ENCODE results near the gene GPX4. TPM values are rescaled to one million over a fixed set of nuclear protein-coding genes. Genes with fewer than 3 reads are reported as not detected.
"Not testable (repeated sequence)": the region's sequence is repeated elsewhere in the genome, so short reads cannot be mapped to it uniquely, and the experiment has no call there.

Gene GPX4
- total RNA-seq, 1 donor from 2014 or later = 591 TPM

DNA sequence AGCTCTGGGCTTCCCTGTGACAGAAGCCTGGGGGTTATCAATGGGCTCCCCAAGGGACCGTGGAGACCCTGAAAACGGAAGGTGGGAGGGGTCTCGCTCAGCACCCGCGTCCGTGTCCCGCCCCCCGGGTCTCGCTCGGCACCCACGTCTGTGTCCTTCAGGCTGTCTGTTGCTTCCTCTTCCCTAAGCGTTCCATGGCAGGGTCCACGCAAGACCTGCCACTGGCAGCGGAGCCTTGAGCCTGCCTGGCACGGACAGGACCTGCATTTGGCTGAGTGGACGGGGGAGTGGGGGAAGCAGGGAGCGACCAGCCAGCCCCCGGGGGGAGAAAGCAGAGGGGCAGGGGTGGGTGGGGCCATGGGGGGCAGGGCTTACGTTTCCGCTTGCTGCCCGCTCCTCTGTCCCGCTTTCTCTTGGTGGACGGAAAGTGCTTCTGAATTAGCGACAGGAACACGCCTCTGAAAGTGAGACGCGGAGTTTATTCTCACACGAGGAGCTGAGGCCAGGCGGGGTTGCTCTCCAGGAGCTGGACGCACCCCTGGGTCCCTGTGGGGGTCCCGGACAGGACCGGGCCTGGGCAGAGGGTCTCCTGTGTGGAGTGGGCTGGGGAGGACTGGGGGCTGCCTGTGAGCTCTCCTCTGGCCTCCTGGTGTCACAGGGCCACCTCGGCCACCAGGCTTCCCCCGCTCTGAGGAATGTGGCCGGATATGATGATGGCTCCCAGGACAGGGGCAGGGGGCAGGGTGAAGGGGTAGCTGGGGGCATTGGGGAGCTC, 12.0 kb downstream of the GPX4 start:
- no peak for DNase-seq

DNA sequence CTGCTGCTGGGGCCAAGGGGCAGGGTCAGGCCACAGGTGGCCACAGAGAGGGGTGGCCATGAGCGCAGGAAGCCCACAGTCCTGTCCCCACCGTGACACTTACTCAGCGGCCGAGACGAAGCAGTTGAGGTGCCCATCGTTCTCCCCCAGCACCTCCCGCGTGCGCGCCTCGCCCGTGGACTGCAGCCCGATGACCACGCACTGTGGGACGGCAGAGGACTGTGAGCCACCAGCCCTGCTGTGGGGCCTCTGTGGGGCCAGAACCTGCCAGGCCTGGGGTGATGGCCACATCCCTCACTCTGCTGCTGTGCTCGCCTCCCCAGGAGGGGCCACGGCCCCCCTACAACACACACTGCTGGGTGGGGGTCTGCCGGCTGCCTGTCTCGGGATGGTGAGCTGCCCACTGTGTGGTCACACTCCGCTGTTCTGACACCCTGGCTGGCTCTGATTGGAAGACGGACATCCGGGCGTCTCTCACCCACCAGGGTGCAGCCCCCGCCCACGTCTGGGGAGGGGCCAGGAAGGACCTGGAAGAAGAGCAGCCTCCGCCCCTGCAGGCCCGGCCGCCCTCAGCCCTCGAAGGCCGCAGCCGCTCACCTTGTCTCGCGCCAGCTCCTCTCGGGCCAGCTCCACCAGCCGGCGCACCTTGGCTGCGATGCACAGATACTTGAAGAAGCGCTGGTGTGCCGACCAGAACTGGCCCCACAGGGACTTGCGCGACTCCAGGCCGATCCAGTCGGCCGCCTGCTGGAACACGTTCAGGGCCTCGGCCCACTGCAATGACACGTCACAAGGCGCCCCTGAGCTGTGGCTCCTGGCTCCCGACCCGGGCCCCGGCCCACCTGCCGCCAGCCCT, 13.2 kb downstream of the GPX4 start:
- no peak for DNase-seq

DNA sequence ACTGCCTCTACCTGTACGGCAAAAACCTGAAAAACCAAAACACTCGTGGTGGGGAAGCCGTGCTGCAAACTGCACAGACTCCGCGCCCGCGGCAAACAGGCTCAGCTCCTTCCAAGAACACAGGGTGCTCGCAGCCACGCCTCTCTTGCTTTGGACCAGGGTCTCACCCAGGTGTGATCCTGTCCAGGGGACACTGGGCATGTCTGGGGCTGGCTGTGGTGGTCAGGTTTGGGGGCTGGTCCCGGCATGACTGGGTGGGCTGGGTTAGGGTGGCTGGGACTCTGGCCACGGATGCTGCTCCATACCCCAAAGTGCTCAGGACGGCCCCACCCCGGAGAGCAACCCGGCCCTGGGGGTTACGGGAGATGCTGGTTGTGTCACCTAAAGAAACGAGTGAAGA, 13.9 kb downstream of the GPX4 start:
- DNase-seq = no peak

DNA sequence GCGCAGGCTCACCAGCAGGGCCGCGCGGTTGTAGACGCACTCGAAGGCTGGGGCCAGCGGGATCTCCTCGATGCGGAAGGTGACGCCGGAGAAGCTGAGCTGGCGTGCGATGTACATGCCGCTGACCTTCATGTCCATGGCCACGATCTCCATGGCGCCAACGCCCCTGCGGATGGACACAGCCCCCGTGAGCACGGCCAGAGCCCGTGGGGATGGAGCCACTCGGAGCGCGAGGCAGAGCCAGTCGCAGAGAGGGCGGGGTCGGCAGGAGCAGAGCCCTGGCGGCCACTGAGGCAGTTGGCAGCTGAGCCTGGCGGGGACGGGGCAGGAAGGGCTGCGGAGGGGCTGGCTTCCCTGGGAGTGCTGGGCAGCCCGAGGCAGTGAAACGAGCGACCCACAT, 15.2 kb downstream of the GPX4 start:
- no peak for DNase-seq

DNA sequence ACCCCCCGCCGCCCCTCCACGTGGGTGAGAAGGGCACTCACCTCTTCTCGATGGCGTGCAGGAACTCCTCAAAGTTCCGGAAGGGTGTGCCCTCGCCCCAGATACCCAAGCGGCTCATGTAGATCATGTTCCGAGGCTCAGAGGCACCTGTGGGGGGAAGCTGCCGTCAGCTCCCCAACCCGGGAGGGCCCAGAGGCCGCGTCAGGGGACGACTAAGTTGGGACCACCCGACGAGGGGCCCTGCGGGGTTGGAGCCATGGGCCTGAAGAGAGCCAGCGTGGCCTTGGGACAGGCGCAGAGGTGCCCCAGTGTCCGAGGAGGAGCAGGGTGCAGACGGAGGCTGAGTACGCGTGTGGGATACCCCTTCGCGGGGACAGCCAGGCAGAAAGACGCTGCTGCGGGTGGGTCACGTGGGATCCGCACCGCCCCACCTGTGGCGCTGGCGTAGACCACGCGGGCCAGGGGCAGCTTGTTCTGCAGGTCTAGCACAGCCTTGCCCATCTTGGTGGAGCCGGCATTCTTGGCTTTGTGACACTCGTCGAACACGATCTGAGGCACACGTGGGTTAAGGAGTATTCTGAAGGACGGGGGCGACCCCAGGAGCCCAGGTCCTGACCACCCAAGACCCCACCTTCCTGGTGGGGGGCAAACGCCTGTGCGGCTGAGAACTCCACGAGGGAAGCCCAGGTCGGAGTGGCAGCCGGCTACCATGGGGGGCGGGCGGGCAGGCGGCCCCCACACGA, 15.9 kb downstream of the GPX4 start:
- DNase-seq = no peak

DNA sequence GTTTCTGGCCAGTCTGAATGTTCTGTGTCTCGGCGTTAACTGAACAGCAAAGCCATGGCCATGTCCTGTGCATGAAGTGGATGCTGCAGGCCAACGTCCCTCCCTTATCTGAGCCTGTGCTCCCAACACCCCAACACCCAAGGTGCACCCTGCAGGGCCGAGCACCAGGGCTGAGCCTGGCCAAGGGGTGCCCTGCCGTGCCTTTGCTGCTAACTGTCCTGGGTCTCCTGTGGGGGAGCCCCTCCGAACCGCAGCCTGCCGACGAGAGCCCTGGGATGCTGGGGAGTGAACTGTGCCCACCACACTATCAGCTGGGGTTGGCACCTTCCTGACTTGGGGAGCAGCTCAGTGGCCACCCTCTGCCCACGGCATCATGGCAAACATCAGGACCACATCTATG, 17.6 kb downstream of the GPX4 start:
- no peak for DNase-seq

DNA sequence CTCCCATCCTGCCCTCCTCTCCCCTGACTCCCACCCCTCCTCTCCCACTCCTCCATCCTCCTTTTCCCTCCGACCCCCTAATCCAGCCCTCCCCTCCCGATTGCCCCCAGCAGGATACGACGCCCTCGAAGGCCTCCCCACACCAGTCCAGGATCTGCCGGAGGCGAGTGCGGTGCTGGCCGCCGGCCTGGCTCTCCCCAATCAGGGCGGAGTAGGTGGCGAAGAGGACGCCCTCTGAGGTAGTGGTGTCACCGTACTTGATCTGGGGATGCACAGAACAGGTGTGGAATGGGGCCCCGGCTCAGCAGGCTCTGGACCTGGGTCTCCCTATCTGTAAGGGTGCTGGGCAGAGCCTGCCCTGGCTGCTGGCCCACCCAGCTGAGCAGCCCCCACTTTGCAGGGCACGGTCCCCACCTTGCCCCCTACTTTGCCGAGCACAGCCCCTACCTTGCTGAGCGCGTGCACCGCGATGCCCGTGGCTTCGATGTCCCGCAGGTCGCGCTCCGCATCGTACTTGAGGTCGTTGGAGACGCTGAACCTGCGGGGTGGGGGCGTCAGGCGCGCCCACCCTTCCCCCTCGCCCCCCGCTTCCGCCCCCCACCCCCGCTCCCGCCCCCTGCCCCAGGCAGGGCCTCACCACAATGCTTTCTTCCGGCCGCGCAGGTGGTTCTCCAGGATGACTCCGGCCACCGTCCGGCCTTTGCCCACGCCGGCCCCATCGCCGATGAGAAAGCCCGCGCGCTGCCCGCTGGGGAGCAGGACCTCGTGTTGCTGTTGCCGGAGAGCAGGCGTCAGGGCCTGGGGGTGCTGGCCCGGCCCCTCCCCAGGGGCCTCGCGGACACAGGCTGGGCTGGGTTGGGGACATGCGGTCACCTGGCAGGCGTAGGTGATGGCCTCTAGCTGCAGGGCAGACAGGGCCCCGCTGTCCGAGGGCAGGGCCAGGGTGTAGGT, 18.5 kb downstream of the GPX4 start:
- DNase-seq = no peak

DNA sequence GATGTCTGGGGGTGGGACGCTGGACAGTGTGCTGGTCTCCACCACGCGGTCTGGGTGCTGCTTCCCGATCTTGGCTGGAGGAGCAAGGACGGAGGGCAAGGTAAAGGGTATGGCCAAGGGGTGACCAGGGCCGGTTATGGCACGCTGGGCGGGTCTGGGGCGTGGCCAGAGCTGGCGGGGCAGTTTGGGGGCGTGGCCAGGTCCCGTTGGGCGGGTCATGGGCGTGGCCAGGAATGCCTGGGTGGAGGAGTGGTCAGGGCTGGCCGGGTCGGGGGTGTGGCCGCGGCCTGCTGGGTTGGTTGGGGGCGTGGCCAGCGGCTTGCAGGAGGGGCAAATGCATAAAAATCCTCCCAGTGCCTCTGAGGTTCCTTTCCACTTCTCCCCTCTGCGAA, 19.2 kb downstream of the GPX4 start:
- peak; percentile 90 for DNase-seq

DNA sequence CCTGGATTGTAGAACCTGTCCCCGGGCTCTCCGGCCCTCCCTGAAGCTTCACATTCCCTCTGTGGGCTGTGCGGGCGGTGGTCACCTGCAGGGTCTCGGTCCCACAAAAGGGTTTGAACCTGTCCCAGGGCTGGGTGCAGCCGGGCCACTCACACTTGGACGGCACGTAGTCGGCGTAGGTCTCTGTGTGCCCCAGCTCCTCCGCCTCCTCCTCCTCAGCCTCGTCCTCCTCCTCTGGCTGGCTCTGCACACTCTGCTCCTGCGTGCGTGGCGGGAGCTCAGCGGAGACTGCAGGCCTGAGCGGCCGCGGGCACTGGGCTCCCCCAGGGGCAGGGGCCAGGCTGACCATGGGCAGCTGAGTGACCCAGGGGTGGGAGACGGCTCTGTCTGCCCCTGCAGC, 19.6 kb downstream of the GPX4 start:
- DNase-seq = no peak

DNA sequence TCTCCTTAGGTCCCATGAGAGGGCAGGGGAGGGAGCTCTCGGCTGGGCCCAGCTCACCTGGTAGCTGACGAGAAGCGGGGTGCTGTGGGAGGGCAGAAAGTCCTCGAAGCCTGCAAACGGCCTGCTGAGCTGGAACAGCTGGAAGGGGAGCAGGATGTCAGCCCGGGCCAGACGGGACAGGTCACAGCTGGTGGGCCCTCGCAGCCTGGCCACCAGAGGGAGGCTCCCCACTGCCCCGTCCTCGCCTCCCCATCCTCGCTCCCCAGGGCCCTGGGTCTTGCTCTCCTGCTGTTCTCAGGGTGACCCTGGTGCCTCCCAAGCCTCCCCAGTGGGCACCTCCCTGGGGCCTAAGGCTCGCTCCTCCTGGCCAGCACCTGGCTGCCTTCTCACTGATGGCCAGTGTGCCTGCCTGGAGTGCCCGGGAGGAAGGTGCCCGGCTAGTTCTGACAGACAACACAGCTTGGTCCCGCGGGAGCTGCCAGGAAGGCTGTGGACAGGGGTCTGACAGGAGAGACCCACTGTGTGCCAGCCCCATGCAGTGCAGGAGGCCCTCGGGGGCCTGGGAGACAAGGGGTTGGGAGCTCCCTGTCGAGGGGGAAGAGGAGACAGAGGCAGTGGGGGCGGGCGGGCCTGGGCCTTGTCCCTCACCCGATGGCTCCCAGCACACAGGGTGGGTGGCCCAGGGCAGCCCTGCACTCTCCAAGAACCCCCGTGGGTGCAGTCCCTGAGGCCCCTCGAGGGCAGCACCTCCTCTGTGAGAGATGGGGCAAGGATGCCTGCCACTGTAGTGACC, 20.3 kb downstream of the GPX4 start:
- no peak for DNase-seq

DNA sequence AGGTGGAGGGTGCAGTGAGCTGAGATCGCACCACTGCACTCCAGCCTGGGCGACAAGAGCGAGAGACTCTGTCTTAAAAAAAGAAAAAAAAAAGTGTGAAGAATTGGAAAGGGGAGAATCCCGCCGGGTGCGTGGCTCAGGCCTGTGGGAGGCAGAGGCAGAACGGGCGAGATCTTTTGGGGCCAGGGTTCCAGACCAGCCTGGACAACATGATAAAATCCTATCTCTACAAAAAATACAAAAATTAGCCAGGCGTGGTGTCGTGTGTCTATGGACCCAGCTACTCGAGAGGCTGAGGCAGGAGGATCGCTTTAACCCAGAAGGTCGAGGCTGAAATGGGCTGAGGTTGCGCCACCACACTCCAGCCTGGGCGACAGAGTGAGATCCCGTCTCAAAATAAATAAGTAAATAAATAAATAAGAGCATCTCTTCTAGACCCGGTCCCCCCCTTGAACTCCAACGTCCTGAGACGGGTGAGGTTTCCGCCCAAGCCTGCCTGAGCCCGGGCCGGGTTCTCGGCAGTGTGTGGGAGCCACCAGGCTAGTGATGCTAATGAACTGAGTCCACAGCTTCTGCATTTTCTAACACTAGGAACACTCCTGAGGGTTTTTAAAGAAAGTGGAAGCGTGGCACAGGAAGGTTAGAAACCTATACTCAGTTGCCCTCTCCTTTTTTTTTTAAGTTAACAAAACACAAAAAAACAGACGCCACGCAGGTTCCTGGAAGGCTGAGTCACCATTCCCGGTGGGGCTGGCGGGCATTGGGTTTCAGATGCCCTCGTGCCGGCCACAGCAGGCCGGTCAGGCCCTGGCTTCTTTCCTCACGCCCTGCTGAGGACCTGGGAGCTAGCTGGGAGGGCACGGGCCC, 22.0 kb downstream of the GPX4 start:
- peak; percentile 83 for DNase-seq

DNA sequence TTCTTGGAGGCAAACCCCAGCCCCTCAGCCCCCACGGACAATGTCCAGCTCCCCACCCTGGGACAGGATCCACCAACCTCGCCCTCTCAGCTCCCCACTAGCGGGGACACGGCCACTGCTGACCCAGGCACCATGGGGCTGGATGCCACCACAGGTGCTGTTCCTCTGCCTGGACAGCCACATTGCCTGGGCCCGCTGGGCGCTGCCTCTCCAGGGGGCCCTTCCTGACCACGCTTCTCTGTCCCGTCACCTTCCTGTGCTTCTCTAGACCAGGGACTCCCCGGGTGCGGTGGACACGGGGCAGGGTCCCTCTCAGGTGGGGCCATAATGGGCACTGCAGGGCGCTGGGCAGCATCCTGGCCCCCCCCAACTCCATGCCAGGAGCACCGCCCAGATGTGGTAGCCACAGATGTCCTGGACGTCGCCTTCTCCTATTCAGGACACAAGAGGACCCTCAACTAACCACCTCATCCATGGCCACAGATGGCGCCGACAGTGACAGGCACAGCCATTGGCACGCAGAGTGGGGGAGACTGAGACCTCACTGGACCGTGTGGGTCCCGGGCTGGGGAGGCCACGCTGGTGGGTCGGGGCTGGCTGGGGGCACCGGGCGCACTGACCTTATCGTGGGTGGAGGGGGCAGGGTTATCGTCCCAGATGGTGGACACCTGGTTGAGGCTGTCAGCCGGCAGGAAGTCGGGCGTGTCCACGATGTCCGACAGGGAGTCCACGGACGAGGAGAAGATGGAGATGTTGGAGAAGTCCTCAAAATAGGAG, 23.4 kb downstream of the GPX4 start:
- no peak for DNase-seq

DNA sequence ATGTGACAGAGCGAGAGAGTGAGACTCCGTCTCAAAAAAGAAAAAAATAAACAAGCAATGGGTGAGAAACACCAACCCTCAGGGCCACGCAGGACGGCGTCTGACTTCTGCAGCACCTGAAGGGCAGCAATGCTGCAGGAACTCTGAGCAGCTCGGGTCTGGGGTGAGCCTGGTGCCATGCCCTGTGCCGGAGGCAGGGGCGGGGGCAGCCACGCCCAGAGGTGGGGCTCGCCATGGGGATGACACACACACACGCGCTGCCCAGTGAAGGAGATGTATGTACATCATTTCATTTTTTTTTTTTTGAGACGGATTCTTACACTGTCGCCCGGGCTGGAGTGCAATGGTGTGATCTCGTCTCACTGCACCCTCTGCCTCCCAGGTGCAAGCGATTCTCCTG, 24.3 kb downstream of the GPX4 start:
- no peak for DNase-seq

DNA sequence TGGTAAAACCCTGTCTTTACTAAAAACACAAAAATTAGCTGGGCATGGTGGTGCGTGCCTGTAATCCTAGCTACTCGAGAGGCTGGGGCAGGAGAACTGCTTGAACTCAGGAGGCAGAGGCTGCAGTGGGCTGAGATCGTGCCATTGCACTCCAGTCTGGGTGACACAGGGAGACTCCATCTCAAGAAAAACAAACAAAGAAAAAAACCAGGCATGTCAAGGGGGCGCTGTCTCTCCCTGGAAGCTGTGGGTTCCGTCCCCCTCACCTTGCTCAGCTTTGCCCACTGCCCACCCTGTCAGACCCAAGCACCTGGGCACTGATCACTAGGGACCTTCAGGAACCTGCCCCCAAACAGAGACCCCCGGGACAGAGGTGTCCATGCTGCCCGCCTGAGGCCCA, 25.3 kb downstream of the GPX4 start:
- DNase-seq = not testable (repeated sequence)

DNA sequence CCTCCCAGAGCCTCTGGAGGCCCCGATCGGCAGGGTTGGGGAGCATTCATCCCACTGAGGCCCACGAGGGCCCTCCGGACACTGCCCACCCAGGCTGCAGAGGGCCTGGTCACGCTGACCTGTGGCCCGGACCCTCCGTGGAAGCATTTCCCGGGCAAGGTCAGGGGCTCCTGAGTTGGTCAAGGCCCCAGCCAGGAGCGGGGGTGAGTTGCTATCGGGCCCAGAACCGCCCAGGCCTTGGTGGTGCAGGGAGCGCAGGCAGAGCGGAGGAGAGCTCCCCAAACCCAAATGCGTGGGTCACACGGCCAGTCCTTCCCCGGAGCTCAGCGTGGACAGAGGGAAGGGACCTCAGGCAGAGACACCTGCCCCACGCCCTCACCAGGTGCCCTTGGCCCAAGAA, 25.7 kb downstream of the GPX4 start:
- no peak for DNase-seq

DNA sequence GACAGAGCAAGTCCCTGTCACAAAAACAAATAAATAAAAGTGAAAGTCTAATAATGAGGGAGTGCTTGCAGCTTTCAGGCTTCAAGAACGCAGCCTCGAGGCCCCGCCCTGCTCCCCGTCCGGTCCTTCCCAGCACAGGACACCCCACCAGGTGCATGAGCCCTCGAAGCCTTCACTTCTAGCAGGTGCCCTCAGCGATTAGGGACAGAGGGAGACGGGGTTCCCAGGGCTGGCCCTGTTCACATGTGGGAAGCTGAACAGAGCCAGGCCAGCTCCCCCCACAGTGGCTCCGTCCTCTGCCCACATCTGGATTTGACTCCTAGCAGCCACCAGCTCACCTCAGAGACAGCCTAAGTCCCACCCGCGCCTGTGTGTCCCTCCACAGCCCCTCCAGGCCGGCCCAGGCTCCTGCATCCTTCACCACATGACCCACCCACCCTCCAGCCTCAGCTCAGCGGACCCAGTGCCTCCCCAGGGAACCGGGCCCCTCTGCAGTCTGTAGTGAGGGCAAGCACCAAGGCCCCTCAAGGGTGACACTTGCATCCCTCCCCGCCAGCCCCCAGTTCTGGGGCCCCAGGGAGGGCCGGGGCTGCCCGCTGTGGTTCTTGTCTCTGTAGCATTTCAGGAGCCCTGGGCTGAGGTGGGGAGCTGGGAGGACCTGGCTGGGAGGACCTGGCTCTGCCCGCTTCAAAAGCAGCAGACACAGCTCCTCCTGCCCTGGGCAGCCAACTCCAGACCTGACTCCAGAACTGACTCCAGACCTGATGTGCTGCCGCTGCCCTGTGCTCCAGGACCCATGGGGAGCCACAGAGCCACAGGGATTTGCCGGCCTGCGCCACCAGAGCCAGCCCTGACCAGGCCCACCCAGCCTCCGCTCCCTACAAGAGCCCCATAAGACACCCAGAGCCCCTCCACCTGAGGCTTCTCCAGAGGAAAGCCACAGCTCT, 27.2 kb downstream of the GPX4 start:
- DNase-seq = peak; percentile 40

DNA sequence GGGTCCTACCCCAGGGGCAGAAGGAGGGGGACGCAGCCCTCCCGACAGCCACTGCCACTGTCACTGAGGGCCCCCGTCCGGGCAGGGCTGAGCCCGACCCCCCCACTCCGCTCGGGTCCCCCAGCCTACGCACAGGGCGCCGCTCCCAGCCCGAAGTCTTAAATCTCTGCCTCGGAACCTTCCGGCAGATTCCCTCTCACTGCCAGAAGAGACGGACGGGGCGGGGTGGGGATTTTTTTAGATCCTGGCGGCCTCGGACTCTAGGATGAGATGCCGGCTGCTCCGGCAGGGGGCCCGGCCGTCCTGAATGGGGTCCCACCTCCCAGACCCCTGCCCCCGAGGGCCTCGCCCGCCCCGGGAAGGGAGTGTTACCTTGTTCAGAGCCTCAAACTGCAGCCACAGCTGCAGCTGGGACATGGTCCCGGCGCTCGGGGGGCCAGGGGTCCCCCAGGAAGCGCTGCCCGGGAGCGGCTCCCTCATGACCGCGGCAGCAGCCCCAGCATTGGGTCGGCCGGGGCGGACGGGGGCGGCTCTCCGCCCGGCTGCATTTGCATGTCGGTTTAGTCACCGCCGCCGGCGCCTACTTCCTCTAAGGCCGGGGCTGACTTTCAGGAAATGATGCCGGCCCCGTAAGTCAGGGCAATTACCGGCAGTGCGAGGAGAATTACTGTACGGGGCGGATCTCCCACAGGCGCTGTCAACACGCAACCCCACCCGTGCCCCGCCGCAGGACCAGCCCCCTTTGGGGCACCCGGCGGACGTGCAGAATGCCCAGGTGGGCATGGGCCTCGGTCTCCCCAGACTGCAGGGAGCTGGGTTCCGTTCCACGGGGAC, 28.1 kb downstream of the GPX4 start:
- DNase-seq = peak; percentile 94

All from dermis blood vessel endothelial cell (primary cell).